Fibroblast of lung (primary cell): ENCODE results near the gene SLC4A8. TPM values are rescaled to one million over a fixed set of nuclear protein-coding genes. Genes with fewer than 3 reads are reported as not detected.

Experiments used
- DNase-seq, 2 donors: peaks; one replicate each; pipeline versions ENCODE4 v3.0.0 to v3.0.0-alpha.2; 2010; ENCODE audit warnings: low read depth in 2 of 2
- H2AFZ ChIP-seq: 2 replicates; pipeline ENCODE4 v1.5.1; 2012; ENCODE audit warnings: low read length, control low read depth, inconsistent platforms
- H3K27ac ChIP-seq: 2 replicates; pipeline ENCODE4 v1.5.1; 2011; ENCODE audit warnings: low read length, control low read depth; ENCODE audit not compliant: insufficient read depth
- H3K27me3 ChIP-seq: 2 replicates; pipeline ENCODE4 v1.5.1; 2011; ENCODE audit warnings: mild to moderate bottlenecking, low read length; ENCODE audit not compliant: control insufficient read depth, insufficient read depth
- H3K36me3 ChIP-seq: 2 replicates; pipeline ENCODE4 v1.5.1; 2011; ENCODE audit warnings: low read length; ENCODE audit not compliant: control insufficient read depth, insufficient read depth
- H3K4me1 ChIP-seq: 2 replicates; pipeline ENCODE4 v1.5.1; 2011; ENCODE audit warnings: low read length; ENCODE audit not compliant: control insufficient read depth, insufficient read depth; ENCODE audit errors: extremely low read depth
- H3K4me2 ChIP-seq: 2 replicates; pipeline ENCODE4 v1.5.1; 2011; ENCODE audit warnings: low read length, control low read depth; ENCODE audit not compliant: insufficient read depth; ENCODE audit errors: extremely low read depth
- H3K4me3 ChIP-seq, 4 experiments: fragments of 200-600 bp in 1 of 4; sonication (generic) in 1 of 4; replicated peaks in 1 of 4; 2 replicates each; pipeline ENCODE4 v1.5.1; 2011 to 2016; ENCODE audit warnings: low read length in 4 of 4, low read depth in 3 of 4, mild to moderate bottlenecking in 3 of 4, control low read depth in 2 of 4, inconsistent platforms in 1 of 4, mixed read lengths in 1 of 4; ENCODE audit not compliant: insufficient read depth in 1 of 4; ENCODE audit errors: control extremely low read depth in 1 of 4
- H3K79me2 ChIP-seq: 2 replicates; pipeline ENCODE4 v1.5.1; 2012; ENCODE audit warnings: mild to moderate bottlenecking, low read length, inconsistent platforms; ENCODE audit not compliant: control insufficient read depth, insufficient read depth
- H3K9ac ChIP-seq: 2 replicates; pipeline ENCODE4 v1.5.1; 2011; ENCODE audit warnings: mild to moderate bottlenecking, low read length, control low read depth; ENCODE audit not compliant: insufficient read depth
- H3K9me3 ChIP-seq: 2 replicates; pipeline ENCODE4 v1.5.1; 2012; ENCODE audit warnings: low read depth, low read length; ENCODE audit not compliant: control insufficient read depth, insufficient read depth
- H4K20me1 ChIP-seq: 2 replicates; pipeline ENCODE4 v1.5.1; 2011; ENCODE audit warnings: low read length; ENCODE audit not compliant: control insufficient read depth, insufficient read depth; ENCODE audit errors: extremely low read depth
- EZH2 ChIP-seq: IDR thresholded peaks from 2 replicates; pipeline ENCODE4 v1.5.1; 2012; ENCODE audit warnings: low read length, control low read depth, mild to moderate bottlenecking; ENCODE audit errors: missing control alignments
- polyA plus RNA-seq, 2 donors: library from polyadenylated mRNA; depleted of rRNA in 1 of 2; stranded (reverse) in 1 of 2; unstranded in 1 of 2; fragments of >200 nt; gene quantifications; 2 replicates each; pipeline ENCODE4 v1.2.1, GENCODE V29; 2011 to 2012; ENCODE audit warnings: missing spikeins in 1 of 2
- total RNA-seq: library from RNA; depleted of rRNA; stranded (reverse); fragments of >200 nt; gene quantifications from 2 replicates; pipeline ENCODE4 v1.2.1, GENCODE V29; 2014
- TF ChIP-seq, protein P1 (sequence below), 2 donors: IDR thresholded peaks in 1 of 2; conservative IDR thresholded peaks in 1 of 2; 1 replicate in 1 of 2; 2 replicates in 1 of 2; pipeline ENCODE4 v1.5.1; 2011 to 2012; ENCODE audit warnings: low read length in 2 of 2, control low read depth in 1 of 2, inconsistent platforms in 1 of 2, low read depth in 1 of 2, mild to moderate bottlenecking in 1 of 2

Gene SLC4A8
- total and polyA plus RNA-seq, 2 donors (not counting 1 experiment from before 2014, with no cell fraction given) = 4.9 to 7.3 TPM

DNA sequence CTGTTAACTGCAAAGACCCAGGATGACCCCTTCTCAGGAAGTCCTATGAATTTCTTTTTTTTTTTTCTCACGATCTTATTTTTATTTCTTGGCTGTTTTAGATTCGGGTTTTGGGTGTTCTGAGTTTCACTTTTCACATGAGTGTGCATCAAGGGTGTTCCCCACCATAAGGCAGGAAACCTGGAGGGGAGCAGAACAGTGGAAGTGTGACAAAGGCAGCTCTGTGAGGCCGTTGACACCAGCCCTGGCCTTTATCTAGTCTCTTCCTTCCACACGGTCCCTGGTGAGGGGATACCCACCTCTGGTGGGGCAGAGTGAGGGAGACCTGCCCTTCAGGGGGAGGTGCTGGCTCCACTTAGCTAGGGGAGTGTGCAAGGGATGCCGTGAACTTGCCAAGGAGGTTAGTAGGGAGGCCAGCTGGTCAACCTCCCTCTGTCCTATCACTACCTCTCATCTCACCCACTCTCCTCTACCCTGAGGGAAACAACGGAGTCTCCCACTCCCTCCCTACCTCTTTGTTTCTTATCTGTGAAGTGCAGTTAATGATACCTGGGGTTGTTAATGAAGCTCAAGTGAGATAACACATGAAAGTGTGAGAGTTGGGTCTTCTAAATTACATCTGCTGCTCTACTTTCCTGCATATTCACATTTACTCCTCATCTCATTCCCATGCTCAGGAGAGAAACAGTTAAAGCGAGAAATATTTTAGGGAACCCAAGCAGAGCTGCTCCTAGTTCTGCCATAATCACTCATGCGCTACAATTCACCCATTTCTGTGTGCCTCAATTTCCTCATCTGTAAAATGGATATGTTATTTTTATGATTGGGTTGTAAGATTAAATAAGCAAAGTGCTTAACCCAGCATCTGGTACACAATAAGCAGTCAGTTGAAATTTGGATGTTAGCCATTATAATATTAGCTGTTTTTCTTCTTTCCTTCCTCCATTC lies 29.1 kb upstream of the SLC4A8 start:
- no peak overlapping the region for H3K4me3 ChIP-seq
- H3K4me2 ChIP-seq = no peak overlapping the region
- peaks cover 26% of the 10 kb centered on the region for H3K4me1 ChIP-seq
- no peaks in the 10 kb centered on the region for H3K27me3 ChIP-seq
- H2AFZ ChIP-seq = peak overlapping the region; percentile 57
- H3K36me3 ChIP-seq = peaks cover 2% of the 10 kb centered on the region
- no peak for TF ChIP-seq EZH2
- TF ChIP-seq, protein P1, sequence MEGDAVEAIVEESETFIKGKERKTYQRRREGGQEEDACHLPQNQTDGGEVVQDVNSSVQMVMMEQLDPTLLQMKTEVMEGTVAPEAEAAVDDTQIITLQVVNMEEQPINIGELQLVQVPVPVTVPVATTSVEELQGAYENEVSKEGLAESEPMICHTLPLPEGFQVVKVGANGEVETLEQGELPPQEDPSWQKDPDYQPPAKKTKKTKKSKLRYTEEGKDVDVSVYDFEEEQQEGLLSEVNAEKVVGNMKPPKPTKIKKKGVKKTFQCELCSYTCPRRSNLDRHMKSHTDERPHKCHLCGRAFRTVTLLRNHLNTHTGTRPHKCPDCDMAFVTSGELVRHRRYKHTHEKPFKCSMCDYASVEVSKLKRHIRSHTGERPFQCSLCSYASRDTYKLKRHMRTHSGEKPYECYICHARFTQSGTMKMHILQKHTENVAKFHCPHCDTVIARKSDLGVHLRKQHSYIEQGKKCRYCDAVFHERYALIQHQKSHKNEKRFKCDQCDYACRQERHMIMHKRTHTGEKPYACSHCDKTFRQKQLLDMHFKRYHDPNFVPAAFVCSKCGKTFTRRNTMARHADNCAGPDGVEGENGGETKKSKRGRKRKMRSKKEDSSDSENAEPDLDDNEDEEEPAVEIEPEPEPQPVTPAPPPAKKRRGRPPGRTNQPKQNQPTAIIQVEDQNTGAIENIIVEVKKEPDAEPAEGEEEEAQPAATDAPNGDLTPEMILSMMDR (conservative IDR thresholded peaks at IDR 0.05 in 1 of 2, IDR thresholded peaks at IDR 0.05 in 1 of 2; ENCODE audit: low read depth in 1 of 2, low read length in 2 of 2) = no peak
- H3K9ac ChIP-seq = no peak overlapping the region
- peaks cover 7% of the 10 kb centered on the region for H3K79me2 ChIP-seq
- DNase-seq = no peak
- H3K9me3 ChIP-seq = no peaks in the 10 kb centered on the region
- H3K27ac ChIP-seq = peak overlapping the region; percentile 24
- H4K20me1 ChIP-seq = no peaks in the 10 kb centered on the region

DNA sequence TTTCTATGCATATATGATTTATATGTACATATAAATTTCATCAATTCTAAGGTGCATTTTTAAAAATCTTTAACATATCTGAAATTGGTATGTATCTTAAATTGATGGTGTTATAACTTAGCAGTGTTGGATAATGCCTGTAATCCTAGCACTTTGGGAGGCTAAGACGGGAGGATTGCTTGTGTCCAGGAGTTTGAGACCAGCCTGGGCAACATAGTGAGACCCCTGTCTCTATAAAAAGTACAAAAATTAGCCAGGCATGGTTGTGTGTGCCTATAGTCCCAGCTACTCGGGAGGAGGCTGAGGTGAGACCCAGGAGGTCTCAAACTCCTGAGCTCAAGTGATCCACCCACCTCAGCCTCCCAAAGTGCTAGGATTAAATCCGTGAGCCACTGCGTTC lies 27.0 kb upstream of the SLC4A8 start:
- H2AFZ ChIP-seq = no peak overlapping the region
- no peak overlapping the region for H3K27ac ChIP-seq
- no peaks in the 10 kb centered on the region for H3K27me3 ChIP-seq
- H3K9me3 ChIP-seq = no peaks in the 10 kb centered on the region
- TF ChIP-seq EZH2 = no peak
- TF ChIP-seq, protein P1 (conservative IDR thresholded peaks at IDR 0.05 in 1 of 2, IDR thresholded peaks at IDR 0.05 in 1 of 2; ENCODE audit: low read depth in 1 of 2, low read length in 2 of 2) = no peak
- no peak for DNase-seq
- H4K20me1 ChIP-seq = no peaks in the 10 kb centered on the region
- no peak overlapping the region for H3K4me2 ChIP-seq
- H3K4me1 ChIP-seq = peaks cover 20% of the 10 kb centered on the region
- peaks cover 3% of the 10 kb centered on the region for H3K79me2 ChIP-seq
- peaks cover 2% of the 10 kb centered on the region for H3K36me3 ChIP-seq
- H3K4me3 ChIP-seq = no peak overlapping the region
- no peak overlapping the region for H3K9ac ChIP-seq

DNA sequence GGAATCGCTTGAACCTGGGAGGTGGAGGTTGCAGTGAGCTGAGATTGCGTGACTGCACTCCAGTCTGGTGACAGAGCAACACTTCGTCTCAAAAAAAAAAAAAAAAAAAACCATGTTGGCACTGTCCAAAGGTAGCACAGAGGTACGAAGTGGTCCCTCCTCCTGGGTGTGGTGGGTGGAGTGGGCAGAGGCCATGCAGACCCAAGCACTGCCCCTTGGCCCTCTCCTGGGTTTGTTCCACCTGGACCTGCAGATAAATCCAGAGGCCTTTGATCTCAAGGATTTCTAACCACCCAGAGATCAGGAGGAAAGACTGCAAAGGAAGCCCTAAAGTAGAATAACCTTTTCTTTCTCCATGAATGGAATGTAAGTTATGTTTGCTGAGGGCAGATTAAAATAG lies 24.7 kb upstream of the SLC4A8 start:
- Histone ChIP-seq H4K20me1 (no peaks in the 10 kb centered on the region), H3K4me3 (no peak overlapping the region), H3K36me3 (no peaks in the 10 kb centered on the region), H3K27me3 (no peaks in the 10 kb centered on the region), H3K27ac (no peak overlapping the region), H3K4me1 (peaks cover 7% of the 10 kb centered on the region), H3K4me2 (no peak overlapping the region), H2AFZ (no peak overlapping the region), H3K79me2 (no peaks in the 10 kb centered on the region), H3K9ac (no peak overlapping the region), H3K9me3 (no peaks in the 10 kb centered on the region)
- DNase-seq = no peak
- TF ChIP-seq EZH2 = no peak
- TF ChIP-seq, protein P1 (conservative IDR thresholded peaks at IDR 0.05 in 1 of 2, IDR thresholded peaks at IDR 0.05 in 1 of 2; ENCODE audit: low read depth in 1 of 2, low read length in 2 of 2) = no peak
